Esophagus squamous epithelium (tissue), 5 donors: Measurements from ENCODE around the gene TSPAN9. TPM values are rescaled to one million over a fixed set of nuclear protein-coding genes. Genes with fewer than 3 reads are reported as not detected.

Source experiments
- DNase-seq: peaks from one replicate; lab custom pipeline; 2025; lab: John Stamatoyannopoulos, UW
- H3K27ac ChIP-seq, 4 donors: fragments of 200-600 bp; sonication (generic); one replicate each; pipeline ENCODE4 v1.5.1; 2016 to 2019; ENCODE audit warnings: mild to moderate bottlenecking in 1 of 4
- H3K27me3 ChIP-seq, 4 donors: fragments of 200-600 bp; sonication (generic); 1 replicate in 3 of 4; 2 replicates in 1 of 4; pipeline versions ENCODE4 v1.5.1 to v1.6.0; 2017 to 2021; ENCODE audit warnings: antibody characterized with exemption in 1 of 4
- H3K36me3 ChIP-seq, 3 donors: fragments of 200-600 bp; sonication (generic); one replicate each; pipeline ENCODE4 v1.5.1; 2016 to 2019
- H3K4me1 ChIP-seq, 3 donors: fragments of 200-600 bp; sonication (generic); one replicate each; pipeline ENCODE4 v1.5.1; 2017 to 2019
- H3K4me3 ChIP-seq, 4 donors: fragments of 200-600 bp; sonication (generic); 1 replicate in 3 of 4; 2 replicates in 1 of 4; pipeline ENCODE4 v1.5.1; 2016 to 2019; ENCODE audit warnings: mild to moderate bottlenecking in 2 of 4, moderate library complexity in 1 of 4
- H3K9me3 ChIP-seq, 3 donors: fragments of 200-600 bp; sonication (generic); one replicate each; pipeline ENCODE4 v1.5.1; 2016 to 2019
- POLR2A ChIP-seq, 4 donors: fragments of 450-650 bp; IDR thresholded peaks; one replicate each; pipeline ENCODE4 v1.6.1; 2017; ENCODE audit warnings: antibody characterized with exemption in 4 of 4, mild to moderate bottlenecking in 4 of 4, moderate library complexity in 3 of 4
- WGBS, 2 donors: methylation state at CpG; one replicate each; pipeline ENCODE4 v1.1.5; 2018; 5-methylcytosine and 5-hydroxymethylcytosine counted together
- intact Hi-C: fragments of 100-400 bp; cut with DNase I; formaldehyde crosslinking; loops from one replicate; pipeline ENCODE4 v1.15.0; 2022
- total RNA-seq, 4 donors: library from RNA; depleted of rRNA; stranded (reverse); fragments of >200 nt; gene quantifications; one replicate each; pipeline ENCODE4 v1.1.0, GENCODE V29; 2016
- TF ChIP-seq, protein P1 (sequence below), 6 experiments: fragments of 450-650 bp in 4 of 6; fragments of 200-600 bp in 2 of 6; sonication (generic) in 2 of 6; IDR thresholded peaks; one replicate each; pipeline ENCODE4 v1.5.1; 2016 to 2019; ENCODE audit warnings: antibody characterized with exemption in 6 of 6, mild to moderate bottlenecking in 4 of 6, moderate library complexity in 4 of 6
- donor health status: DM: yes; HTN: yes; CAD: no.

TSPAN9 gene
- total RNA-seq, 4 donors from 2014 or later, result 10.6 to 23.7 (median 17.6) TPM

DNA sequence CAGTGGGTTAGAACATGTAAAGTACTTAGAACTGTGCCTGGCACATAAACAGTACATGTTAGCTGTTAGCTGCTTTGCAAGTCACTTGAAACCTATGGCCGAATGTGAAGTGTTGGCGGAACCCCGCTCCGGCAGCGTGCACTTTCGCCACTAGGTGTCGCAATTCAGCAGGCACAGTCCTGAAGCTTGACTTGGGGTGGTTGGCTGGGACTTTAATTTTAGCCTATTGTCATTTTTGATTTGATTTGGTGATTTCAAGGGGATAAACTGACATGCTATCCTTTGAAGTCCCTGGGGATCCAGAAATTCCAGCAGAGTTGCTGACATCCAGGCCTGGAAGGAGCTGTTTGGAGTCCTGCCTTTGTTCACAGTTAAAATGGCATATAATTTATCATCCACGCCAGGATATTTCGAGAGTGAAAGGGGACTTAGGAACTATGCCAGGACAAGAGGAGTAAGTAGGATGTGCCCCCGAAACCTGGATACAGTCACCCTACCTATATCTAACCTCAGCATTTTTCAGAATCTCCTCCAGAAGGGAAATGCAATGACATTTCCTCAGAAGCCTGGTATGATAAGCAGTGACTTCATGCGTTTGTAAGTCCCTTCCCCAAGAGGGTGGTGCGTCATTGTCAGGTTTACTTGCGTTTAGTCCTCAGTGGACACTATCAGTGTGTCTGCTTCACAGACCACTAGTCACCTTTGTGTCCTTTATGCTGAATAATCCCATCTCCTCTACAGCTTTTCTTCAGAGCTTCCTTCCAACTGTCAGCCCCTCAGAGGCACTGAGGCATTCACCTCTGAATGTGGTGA is 3.5 kb upstream of the TSPAN9 start:
- H3K4me3 ChIP-seq, result no peak overlapping the region
- H3K27ac ChIP-seq, result no peak overlapping the region
- H3K27me3 ChIP-seq, result no peaks in the 10 kb centered on the region
- no peak for DNase-seq
- H3K9me3 ChIP-seq, result no peaks in the 10 kb centered on the region
- peaks cover 15 to 48% (median 16%) of the 10 kb centered on the region in 3 donors for H3K4me1 ChIP-seq
- WGBS, 2 donors, result 3 to 8% methylated on average over 9 to 13 of the region's 13 CpGs
- H3K36me3 ChIP-seq, result no peaks in the 10 kb centered on the region
- TF ChIP-seq POLR2A (IDR thresholded peaks at IDR 0.05), result no peak
- TF ChIP-seq, protein P1, sequence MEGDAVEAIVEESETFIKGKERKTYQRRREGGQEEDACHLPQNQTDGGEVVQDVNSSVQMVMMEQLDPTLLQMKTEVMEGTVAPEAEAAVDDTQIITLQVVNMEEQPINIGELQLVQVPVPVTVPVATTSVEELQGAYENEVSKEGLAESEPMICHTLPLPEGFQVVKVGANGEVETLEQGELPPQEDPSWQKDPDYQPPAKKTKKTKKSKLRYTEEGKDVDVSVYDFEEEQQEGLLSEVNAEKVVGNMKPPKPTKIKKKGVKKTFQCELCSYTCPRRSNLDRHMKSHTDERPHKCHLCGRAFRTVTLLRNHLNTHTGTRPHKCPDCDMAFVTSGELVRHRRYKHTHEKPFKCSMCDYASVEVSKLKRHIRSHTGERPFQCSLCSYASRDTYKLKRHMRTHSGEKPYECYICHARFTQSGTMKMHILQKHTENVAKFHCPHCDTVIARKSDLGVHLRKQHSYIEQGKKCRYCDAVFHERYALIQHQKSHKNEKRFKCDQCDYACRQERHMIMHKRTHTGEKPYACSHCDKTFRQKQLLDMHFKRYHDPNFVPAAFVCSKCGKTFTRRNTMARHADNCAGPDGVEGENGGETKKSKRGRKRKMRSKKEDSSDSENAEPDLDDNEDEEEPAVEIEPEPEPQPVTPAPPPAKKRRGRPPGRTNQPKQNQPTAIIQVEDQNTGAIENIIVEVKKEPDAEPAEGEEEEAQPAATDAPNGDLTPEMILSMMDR (IDR thresholded peaks at IDR 0.05), result peak; percentile 88 to 99 (median 94)
- intact Hi-C loops, result loop anchor here (5.0 kb wide), 1 partner anchor 199 kb away; no protein-coding TSS in a partner anchor

DNA sequence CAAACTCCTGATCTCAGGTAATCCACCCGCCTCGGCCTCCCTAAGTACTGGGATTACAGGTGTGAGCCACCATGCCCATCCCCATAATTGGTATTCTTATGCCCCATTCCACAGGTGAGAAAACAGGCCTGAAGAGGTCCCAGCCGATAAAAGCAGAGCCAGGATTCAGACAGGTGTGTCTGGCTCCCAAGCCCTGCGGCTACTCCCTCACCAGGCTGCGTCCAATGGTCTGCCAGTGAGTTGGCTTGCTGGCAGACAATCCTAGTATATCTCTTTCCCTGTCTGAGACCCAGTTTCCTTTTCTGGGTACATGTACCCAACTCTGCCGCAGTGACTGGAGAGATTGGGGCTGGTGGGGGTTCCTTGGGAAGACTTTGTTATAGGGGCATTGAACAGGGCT is 1.9 kb upstream of the TSPAN9 start:
- no peak for DNase-seq
- no peak overlapping the region for H3K4me3 ChIP-seq
- H3K27ac ChIP-seq, result peak overlapping the region in 1 of 4 donors; percentile 94
- no peak for TF ChIP-seq POLR2A (IDR thresholded peaks at IDR 0.05)
- TF ChIP-seq, protein P1 (IDR thresholded peaks at IDR 0.05), result no peak
- H3K27me3 ChIP-seq, result no peaks in the 10 kb centered on the region
- H3K4me1 ChIP-seq, result peaks cover 16 to 62% (median 16%) of the 10 kb centered on the region in 3 donors
- intact Hi-C loops, result no loop called here
- no peaks in the 10 kb centered on the region for H3K36me3 ChIP-seq
- H3K9me3 ChIP-seq, result no peaks in the 10 kb centered on the region
- 36 to 79% methylated on average over 5 of the region's 6 CpGs for WGBS, 2 donors

DNA sequence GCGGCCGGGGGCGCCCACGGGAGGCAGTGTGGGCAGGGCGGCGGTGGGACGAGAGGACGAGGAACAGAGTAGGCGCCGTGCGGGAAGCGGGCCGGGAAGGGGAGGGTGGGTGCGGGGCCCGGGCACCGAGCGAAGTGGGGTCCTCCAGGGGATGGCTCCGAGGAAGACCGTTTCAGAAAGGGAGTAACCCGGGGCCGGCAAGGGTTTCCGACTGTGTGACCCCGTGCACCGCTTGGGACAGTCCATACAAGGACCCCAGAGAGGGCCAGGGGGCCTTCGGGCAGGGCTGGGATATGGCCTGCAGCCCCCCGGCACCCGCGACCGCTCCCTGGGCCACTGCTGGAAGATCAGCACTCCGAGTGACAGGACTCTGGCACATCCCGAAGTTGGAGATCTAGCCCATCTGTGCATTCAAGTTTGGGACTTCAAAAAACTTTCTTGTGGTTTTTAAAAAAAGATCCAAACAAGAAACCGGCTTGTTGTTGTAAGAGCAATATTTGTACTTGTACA is 448 bp downstream of the TSPAN9 start:
- no peaks in the 10 kb centered on the region for H3K36me3 ChIP-seq
- no peaks in the 10 kb centered on the region for H3K27me3 ChIP-seq
- H3K4me3 ChIP-seq, result peak overlapping the region; percentile 69 to 94 (median 90)
- H3K27ac ChIP-seq, result peak overlapping the region; percentile 94 to 96 (median 94)
- 4 to 9% methylated on average over 6 to 25 of the region's 32 CpGs for WGBS, 2 donors
- H3K9me3 ChIP-seq, result no peaks in the 10 kb centered on the region
- H3K4me1 ChIP-seq, result peaks cover 16 to 82% (median 24%) of the 10 kb centered on the region in 3 donors
- intact Hi-C loops, result no loop called here
- TF ChIP-seq POLR2A (IDR thresholded peaks at IDR 0.05), result no peak
- TF ChIP-seq, protein P1 (IDR thresholded peaks at IDR 0.05), result no peak
- DNase-seq, result no peak

DNA sequence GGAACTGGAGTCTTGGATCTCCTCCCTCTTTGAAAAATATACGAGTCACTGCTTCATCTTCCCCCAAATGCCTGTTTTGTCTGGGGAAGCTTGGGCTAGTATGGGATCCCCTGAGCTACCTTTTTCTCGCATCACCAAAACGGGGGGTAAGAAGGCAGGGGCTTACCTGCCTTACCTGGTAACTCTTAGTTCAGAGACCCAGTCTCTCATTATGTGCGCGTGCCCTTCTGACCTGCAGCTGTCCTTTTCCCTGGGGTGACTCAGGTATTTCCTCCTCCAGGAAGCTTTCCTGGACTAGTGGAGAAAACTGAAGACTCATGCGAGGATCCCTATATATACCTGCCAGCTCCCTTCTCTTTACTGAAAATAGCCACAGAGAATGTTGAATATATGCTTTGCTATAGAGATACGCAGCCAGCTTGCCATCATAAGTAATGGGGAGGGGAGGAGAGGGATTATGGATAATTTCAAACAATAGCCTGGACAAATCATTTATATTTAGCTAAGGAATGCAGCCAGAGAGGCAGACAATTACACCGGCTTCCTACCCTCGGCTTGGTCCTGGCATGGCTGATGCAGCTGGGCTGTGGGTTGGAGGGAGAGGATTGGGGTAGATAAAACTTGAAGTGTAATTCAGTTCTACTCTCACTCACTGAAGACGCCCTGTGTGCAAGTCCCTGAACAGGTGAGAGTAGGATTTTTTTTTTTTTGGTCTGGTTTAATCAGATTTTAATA is 1.1 kb downstream of the TSPAN9 start:
- no peaks in the 10 kb centered on the region for H3K36me3 ChIP-seq
- no peak for TF ChIP-seq POLR2A (IDR thresholded peaks at IDR 0.05)
- TF ChIP-seq, protein P1 (IDR thresholded peaks at IDR 0.05), result no peak
- H3K27ac ChIP-seq, result peak overlapping the region; percentile 94 to 96 (median 94)
- H3K27me3 ChIP-seq, result no peaks in the 10 kb centered on the region
- H3K4me1 ChIP-seq, result peaks cover 16 to 85% (median 22%) of the 10 kb centered on the region in 3 donors
- H3K4me3 ChIP-seq, result peak overlapping the region; percentile 69 to 94 (median 90)
- no peaks in the 10 kb centered on the region for H3K9me3 ChIP-seq
- intact Hi-C loops, result no loop called here
- WGBS, 2 donors, result 23 to 31% methylated on average over 8 to 10 of the region's 10 CpGs
- DNase-seq, result no peak
